ENCODE measurements around the gene PPA1. TPM values are rescaled to one million over a fixed set of nuclear protein-coding genes. Genes with fewer than 3 reads are reported as not detected.
"Not testable (repeated sequence)": the region's sequence is repeated elsewhere in the genome, so short reads cannot be mapped to it uniquely, and the experiment has no call there.

PPA1 gene
- total RNA-seq, 1 donor from 2014 or later = 303 TPM

- no peak for DNase-seq (ENCODE audit: low read depth)
Measured at GRCh38 chr10:70169649-70170364, 63.4 kb downstream of the PPA1 start.

GRCh38 chr10:70169011-70169410, 64.2 kb downstream of the PPA1 start:
- DNase-seq (ENCODE audit: low read depth) = no peak

- DNase-seq (ENCODE audit: low read depth) = no peak
Measured at GRCh38 chr10:70167246-70167645, 66.0 kb downstream of the PPA1 start.

- no peak for DNase-seq (ENCODE audit: low read depth)
Measured at GRCh38 chr10:70166394-70166793, 66.8 kb downstream of the PPA1 start.

- DNase-seq (ENCODE audit: low read depth) = no peak
Measured at GRCh38 chr10:70164163-70164562, 69.1 kb downstream of the PPA1 start.

- no peak for DNase-seq (ENCODE audit: low read depth)
Measured at GRCh38 chr10:70163448-70163847, 69.8 kb downstream of the PPA1 start.

- no peak for DNase-seq (ENCODE audit: low read depth)
Measured at GRCh38 chr10:70162892-70163201, 70.4 kb downstream of the PPA1 start.

GRCh38 chr10:70162151-70162891, 70.9 kb downstream of the PPA1 start:
- no peak for DNase-seq (ENCODE audit: low read depth)

- DNase-seq (ENCODE audit: low read depth) = no peak
Measured at GRCh38 chr10:70160798-70161197, 72.4 kb downstream of the PPA1 start.

GRCh38 chr10:70159366-70159765, 73.9 kb downstream of the PPA1 start:
- not testable (repeated sequence) for DNase-seq (ENCODE audit: low read depth)

- no peak for DNase-seq (ENCODE audit: low read depth)
Measured at GRCh38 chr10:70158113-70158512, 75.1 kb downstream of the PPA1 start.

GRCh38 chr10:70155255-70155838, 77.9 kb downstream of the PPA1 start:
- no peak for DNase-seq (ENCODE audit: low read depth)

Other genes starting within 250 kb of the PPA1 start
- gene MACROH2A2, start 180.6 kb downstream of the PPA1 start, total RNA-seq = 21.4 and 28.0 TPM in 2 replicates
- gene AIFM2, start 100.6 kb downstream of the PPA1 start, total RNA-seq = 2.8 and 6.7 TPM in 2 replicates
- gene TYSND1, start 86.7 kb downstream of the PPA1 start, total RNA-seq = 12.2 and 15.6 TPM in 2 replicates
- 158 and 257 TPM in 2 replicates for gene SAR1A, start 62.9 kb downstream of the PPA1 start, total RNA-seq
- gene NPFFR1, start 50.6 kb upstream of the PPA1 start, total RNA-seq = under 0.01 TPM in 1 of 2 replicates, not detected in the other
- 27.4 and 41.8 TPM in 2 replicates for gene LRRC20, start 149.2 kb upstream of the PPA1 start, total RNA-seq
- gene EIF4EBP2, start 170.7 kb upstream of the PPA1 start, total RNA-seq = 30.9 and 61.1 TPM in 2 replicates
- gene NODAL, start 208.3 kb upstream of the PPA1 start, total RNA-seq = not detected in 2 replicates
- gene PALD1, start 245.3 kb upstream of the PPA1 start, total RNA-seq = 1.7 and 2.6 TPM in 2 replicates

Data from renal cortical epithelial cell (primary cell).